SK-N-MC (cell line): ENCODE measurements around the gene CRISPLD2.

Experiments
- FOXP2 ChIP-seq: optimal IDR thresholded peaks from 2 replicates; pipeline ENCODE3; 2011; ENCODE audit warnings: mild to moderate bottlenecking, moderate library complexity; ENCODE audit not compliant: insufficient read depth; ENCODE audit errors: extremely low read length, control extremely low read depth
- POLR2AphosphoS5 ChIP-seq: IDR thresholded peaks from 2 replicates; pipeline ENCODE4 v1.6.1; 2012; ENCODE audit warnings: mild to moderate bottlenecking, low read depth, low read length, borderline replicate concordance

DNA sequence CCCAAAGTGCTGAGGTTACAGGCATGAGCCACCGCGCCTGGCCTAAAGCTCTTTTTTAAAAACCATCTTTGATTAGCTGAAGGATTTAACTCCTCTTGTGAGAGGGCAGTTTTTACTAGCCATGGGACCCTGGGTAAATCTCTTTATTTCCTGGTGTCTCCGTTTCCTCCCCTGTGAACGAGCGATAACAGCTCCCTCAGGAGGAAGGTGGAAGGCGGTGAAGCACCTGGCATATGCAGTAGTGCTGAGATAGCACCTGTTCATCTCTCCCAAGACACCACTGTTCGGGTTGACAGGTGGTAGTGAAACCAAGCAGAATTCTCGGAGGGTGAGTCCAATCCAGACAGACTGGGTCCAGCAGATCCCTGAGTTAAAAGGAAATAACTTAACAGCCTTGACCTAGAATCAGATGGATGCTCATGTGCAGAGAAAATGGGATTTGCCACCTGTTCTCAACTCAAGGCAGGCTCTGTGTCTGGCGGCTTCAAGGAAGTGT is 86.2 kb downstream of the CRISPLD2 start:
- TF ChIP-seq POLR2AphosphoS5 (no peak), FOXP2 (no peak)
